HL-60 (cell line): Measurements from ENCODE around the gene LCA5.
"Not testable (repeated sequence)": the region's sequence is repeated elsewhere in the genome, so short reads cannot be mapped to it uniquely, and the experiment has no call there.

Experiments
- DNase-seq, 2 experiments: peaks; one replicate each; pipeline ENCODE4 v3.0.0-alpha.2; 2010 to 2020; ENCODE audit warnings: low read depth in 1 of 2, low spot score in 1 of 2
- H3K27ac ChIP-seq: fragments of 250-450 bp; sonication (Bioruptor Pico); replicated peaks from 2 replicates; pipeline ENCODE4 v1.5.1; 2020; ENCODE audit warnings: mild to moderate bottlenecking, moderate library complexity
- H3K27me3 ChIP-seq: fragments of 250-450 bp; sonication (Bioruptor Pico); 2 replicates; pipeline ENCODE4 v1.5.1; 2021; ENCODE audit warnings: mild to moderate bottlenecking, moderate library complexity; ENCODE audit not compliant: insufficient read depth, poor library complexity, severe bottlenecking
- H3K4me3 ChIP-seq: replicated peaks from 2 replicates; pipeline ENCODE4 v1.5.1; 2011; ENCODE audit warnings: mild to moderate bottlenecking, control low read depth, low read length; ENCODE audit not compliant: insufficient read depth
- GABPA ChIP-seq: IDR thresholded peaks from 2 replicates; pipeline ENCODE4 v1.6.1; 2012; ENCODE audit warnings: low read depth
- POLR2AphosphoS5 ChIP-seq: IDR thresholded peaks from 2 replicates; pipeline ENCODE4 v1.6.1; 2012; ENCODE audit warnings: low read depth
- SPI1 ChIP-seq: IDR thresholded peaks from 2 replicates; pipeline ENCODE4 v1.6.1; 2012; ENCODE audit warnings: low read depth, mild to moderate bottlenecking, borderline replicate concordance
- long read RNA-seq: library from polyadenylated mRNA; unstranded; transcript quantifications from one replicate; pipeline ENCODE4 v2.0.0, GENCODE V29; 2020
- TF ChIP-seq, protein P1 (sequence below): IDR thresholded peaks from 2 replicates; pipeline ENCODE4 v1.6.1; 2012; ENCODE audit warnings: low read depth; ENCODE audit not compliant: insufficient replicate concordance
- TF ChIP-seq, protein P2 (sequence below): IDR thresholded peaks from one replicate; pipeline ENCODE4 v1.5.1; 2011; ENCODE audit warnings: low read length, control low read depth, inconsistent platforms; ENCODE audit not compliant: insufficient read depth

The LCA5 gene
- long read RNA-seq, result 0 reads

DNA sequence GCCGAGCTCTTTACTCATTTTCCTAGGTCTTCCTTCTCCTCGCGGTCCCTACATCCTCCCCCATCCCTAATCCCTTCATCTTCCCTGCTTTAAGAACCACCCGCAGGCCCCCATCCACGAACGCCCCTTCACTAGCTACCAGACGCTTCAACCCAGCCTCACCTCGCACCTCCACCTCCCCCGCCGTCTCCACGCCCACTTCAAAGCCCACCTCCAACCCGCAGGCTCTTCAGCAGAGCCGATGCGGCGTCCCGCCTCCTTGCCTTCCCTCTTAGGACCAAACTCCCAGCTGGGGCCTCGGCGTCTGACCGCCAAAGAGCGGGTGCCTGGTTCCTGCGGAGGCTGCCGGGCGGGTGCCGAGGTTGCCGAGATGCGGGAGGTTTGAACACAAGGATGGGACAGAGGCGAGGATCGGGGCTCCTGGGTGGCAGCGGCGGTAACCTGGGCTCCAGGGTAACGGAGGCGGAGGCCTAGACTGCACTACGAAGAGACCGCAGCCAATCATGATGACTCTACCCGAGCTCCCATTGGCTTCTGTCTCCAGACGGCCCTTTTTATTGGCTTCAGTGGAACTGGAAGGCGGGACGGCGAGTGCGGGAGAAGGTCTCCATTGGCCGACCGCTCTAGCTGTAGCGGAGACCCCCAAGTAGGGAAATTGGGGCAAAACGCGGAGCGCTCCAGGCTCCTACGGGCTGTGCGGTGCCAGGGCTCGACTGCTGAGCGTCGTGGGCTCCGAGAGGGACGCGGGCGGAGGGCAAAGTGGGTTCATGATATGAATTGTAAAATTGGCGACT lies at the start of gene LCA5:
LCA5 (minus strand) TSS at position 477 of the 794 bp plus-strand sequence. CDS start 18,536 bp downstream, outside the sequence.
- H3K27ac ChIP-seq, result no peak within 1 kb of the TSS
- TF ChIP-seq, protein P1, sequence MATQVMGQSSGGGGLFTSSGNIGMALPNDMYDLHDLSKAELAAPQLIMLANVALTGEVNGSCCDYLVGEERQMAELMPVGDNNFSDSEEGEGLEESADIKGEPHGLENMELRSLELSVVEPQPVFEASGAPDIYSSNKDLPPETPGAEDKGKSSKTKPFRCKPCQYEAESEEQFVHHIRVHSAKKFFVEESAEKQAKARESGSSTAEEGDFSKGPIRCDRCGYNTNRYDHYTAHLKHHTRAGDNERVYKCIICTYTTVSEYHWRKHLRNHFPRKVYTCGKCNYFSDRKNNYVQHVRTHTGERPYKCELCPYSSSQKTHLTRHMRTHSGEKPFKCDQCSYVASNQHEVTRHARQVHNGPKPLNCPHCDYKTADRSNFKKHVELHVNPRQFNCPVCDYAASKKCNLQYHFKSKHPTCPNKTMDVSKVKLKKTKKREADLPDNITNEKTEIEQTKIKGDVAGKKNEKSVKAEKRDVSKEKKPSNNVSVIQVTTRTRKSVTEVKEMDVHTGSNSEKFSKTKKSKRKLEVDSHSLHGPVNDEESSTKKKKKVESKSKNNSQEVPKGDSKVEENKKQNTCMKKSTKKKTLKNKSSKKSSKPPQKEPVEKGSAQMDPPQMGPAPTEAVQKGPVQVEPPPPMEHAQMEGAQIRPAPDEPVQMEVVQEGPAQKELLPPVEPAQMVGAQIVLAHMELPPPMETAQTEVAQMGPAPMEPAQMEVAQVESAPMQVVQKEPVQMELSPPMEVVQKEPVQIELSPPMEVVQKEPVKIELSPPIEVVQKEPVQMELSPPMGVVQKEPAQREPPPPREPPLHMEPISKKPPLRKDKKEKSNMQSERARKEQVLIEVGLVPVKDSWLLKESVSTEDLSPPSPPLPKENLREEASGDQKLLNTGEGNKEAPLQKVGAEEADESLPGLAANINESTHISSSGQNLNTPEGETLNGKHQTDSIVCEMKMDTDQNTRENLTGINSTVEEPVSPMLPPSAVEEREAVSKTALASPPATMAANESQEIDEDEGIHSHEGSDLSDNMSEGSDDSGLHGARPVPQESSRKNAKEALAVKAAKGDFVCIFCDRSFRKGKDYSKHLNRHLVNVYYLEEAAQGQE, result no peak
- TF ChIP-seq GABPA (no peak), SPI1 (no peak), POLR2AphosphoS5 (no peak)
- TF ChIP-seq, protein P2, sequence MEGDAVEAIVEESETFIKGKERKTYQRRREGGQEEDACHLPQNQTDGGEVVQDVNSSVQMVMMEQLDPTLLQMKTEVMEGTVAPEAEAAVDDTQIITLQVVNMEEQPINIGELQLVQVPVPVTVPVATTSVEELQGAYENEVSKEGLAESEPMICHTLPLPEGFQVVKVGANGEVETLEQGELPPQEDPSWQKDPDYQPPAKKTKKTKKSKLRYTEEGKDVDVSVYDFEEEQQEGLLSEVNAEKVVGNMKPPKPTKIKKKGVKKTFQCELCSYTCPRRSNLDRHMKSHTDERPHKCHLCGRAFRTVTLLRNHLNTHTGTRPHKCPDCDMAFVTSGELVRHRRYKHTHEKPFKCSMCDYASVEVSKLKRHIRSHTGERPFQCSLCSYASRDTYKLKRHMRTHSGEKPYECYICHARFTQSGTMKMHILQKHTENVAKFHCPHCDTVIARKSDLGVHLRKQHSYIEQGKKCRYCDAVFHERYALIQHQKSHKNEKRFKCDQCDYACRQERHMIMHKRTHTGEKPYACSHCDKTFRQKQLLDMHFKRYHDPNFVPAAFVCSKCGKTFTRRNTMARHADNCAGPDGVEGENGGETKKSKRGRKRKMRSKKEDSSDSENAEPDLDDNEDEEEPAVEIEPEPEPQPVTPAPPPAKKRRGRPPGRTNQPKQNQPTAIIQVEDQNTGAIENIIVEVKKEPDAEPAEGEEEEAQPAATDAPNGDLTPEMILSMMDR, result no peak
- peak within 1 kb of the TSS; percentile 70 for H3K4me3 ChIP-seq
- peak; percentile 38 to 72 for DNase-seq
- peaks cover 18% of the 10 kb centered on the region for H3K27me3 ChIP-seq

DNA sequence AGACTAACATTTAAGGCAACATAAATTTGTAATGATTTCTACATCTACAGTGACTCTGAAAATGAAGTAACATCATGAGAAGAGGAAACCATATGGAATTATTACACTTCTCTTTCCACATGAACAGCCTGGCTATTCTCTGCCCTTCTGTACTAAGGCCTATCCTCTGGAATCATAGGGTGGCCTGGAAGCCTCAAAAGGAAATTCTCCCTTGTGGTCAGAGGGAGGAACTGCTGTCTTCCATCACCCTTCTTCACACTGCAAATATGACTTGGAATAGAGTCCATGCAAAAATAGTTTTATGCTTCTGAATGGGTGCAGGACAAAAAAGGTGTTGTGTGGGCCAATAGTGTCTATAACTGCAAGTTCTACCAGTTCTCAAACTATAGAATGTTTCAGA lies 49.3 kb upstream of the LCA5 start:
- no peak overlapping the region for H3K4me3 ChIP-seq
- H3K27me3 ChIP-seq, result no peaks in the 10 kb centered on the region
- TF ChIP-seq, protein P2, result peak; percentile 13
- TF ChIP-seq, protein P1, result no peak
- no peak overlapping the region for H3K27ac ChIP-seq
- DNase-seq, result peak in 1 of 2 experiments; percentile 1

DNA sequence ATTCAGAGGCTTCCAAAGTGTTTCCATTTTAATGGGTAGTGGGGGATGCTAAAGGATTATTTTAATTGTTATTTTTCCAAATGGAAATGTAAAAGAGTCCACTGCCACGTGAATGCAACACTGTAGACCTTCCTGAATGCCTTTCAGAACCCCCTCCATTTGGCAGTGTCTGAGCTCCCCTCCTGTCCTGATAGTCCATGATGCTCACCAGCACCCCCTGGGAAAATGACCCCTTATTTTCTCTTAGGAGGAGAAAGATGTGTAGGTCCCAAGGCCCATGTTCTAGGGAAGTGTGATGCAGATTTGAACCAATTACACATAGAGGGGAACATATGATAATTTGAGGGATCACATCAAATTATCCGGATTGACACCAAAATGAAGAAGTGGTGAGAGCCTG lies 47.1 kb upstream of the LCA5 start:
- no peak for DNase-seq

DNA sequence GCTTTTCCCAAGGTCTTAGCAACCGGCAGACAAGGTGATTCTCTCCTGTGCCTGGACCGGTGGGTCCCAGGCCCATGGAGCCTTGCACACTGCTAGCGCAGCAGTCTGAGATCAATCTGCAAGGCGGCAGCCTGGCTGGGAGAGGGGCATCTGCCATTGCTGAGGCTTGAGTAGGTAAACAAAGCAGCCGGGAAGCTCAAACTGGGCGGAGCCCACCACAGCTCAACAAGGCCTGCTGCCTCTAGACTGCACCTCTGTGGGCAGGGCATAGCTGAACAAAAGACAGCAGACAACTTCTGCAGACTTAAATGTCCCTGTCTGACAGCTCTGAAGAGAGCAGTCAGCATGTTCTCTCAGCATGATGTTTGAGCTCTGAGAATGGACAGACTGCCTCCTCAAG lies 40.7 kb upstream of the LCA5 start:
- H3K27me3 ChIP-seq, H3K27ac ChIP-seq, H3K4me3 ChIP-seq, DNase-seq: not testable (repeated sequence)

More for the DNA sequence above, 47.1 kb upstream of the LCA5 start:
- TF ChIP-seq, protein P1, result no peak
- TF ChIP-seq SPI1, result no peak
- TF ChIP-seq, protein P2, result no peak
- TF ChIP-seq GABPA, result no peak
- no peak for TF ChIP-seq POLR2AphosphoS5
- H3K27ac ChIP-seq, result no peak overlapping the region
- no peaks in the 10 kb centered on the region for H3K27me3 ChIP-seq
- H3K4me3 ChIP-seq, result no peak overlapping the region
